Measurements from ENCODE around the gene TSPAN3.

The TSPAN3 gene

GRCh38 chr15:77002436-77002835 lies 68.5 kb downstream of the TSPAN3 start:
- no peak for DNase-seq

GRCh38 chr15:77001966-77002365 lies 68.9 kb downstream of the TSPAN3 start:
- no peak for DNase-seq

GRCh38 chr15:77001351-77001750 lies 69.6 kb downstream of the TSPAN3 start:
- DNase-seq: no peak

DNA sequence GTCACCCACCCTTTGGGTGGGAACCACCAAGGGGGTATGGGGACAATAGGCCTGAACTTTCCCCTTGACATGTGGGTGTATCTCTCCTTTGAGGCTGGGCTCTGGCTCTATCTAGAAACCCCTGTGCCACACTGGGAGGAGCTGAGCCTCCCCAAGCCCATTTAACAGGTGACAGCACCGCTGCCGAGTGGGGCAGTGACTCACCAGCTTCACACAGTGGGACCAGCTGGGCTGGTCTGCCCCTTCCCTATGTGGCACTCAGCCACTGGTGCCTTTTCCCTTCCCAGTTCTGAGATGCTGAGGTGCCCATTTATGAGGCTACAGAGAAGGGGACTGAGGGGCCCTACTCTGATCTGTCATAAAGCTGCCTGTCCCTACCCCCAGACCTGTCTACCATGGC lies 70.9 kb downstream of the TSPAN3 start:
- no peak for DNase-seq

- no peak for DNase-seq
Measured at GRCh38 chr15:76998663-76999285, 72.1 kb downstream of the TSPAN3 start.

- DNase-seq: no peak
Measured at GRCh38 chr15:76996526-76997401, 74.1 kb downstream of the TSPAN3 start.

DNA sequence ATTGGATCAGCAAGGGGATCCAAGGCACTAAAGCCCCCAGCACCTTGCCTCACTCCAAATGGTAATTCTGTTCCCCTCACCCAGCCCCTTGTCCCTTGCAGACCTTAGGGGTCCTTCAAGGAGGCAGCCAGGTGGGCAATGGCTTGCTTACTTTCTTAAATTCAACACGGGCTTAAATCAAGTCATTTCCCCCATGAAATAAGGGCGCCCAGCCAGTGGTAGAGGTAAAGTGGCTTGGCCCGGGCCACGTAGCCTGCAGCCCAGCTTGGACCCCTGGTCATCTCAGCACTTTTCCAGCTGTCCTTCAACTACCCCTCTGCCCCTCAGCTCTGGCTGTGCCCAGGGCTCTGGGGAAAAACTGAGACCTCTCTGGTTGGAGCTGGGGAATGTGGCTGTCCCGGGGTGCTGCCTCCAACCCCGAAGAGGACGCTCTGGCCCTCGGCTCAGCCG lies 74.8 kb downstream of the TSPAN3 start:
- no peak for DNase-seq

DNA sequence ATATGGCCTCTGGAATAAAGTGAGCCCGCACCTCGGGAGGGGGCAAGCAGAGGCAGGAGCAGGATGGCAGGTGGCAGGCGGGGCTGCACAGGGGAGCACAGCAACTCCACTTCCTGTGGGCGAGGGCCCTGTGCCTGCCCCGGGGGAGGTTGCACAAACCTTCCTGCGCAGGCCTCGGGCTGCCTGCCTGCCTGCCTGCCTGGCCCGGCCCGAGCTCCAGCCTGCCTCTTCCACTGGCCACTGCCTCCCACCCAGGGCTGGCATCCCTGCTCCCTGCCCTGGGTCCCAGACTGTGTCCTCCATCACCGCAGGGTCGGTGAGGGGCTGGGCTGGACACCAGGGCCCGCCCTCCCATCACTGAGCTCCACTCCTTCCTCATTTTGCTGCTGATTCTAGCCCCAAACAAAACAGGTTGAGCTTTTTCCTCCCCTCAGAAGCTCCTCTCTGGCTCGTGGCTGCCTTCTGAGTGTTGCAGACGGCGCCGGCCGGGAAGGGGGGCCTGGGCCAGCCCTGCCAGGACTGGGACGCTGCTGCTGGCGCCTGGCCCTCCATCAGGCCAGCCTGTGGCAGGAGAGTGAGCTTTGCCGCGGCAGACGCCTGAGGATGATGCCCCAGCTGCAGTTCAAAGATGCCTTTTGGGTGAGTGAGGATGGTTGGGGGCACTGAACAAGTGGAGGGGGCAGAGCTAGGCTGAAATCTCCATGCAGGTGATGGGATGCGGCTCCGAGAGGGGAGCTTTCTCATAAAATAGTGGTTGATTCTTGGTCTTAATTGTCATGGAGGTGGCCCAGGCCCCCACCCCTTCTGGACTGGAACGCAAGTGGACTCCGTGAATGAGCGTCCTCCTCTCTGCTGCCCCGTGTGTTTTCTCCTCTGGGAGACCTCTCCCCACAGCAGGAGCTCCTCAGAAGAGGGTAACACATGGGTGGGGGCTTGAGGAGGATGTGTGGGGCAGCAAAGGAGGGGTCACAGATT lies 75.7 kb downstream of the TSPAN3 start, which contains the start of gene PSTPIP1:
TSS of gene PSTPIP1 (plus strand) at position 156 of the 975 bp plus-strand sequence. CDS start at position 604, 448 bp downstream.
- DNase-seq: no peak

- no peak for DNase-seq
Measured at GRCh38 chr15:76994496-76994895, 76.4 kb downstream of the TSPAN3 start.

GRCh38 chr15:76994001-76994400 lies 76.9 kb downstream of the TSPAN3 start:
- no peak for DNase-seq

- no peak for DNase-seq
Measured at GRCh38 chr15:76993114-76993725, 77.7 kb downstream of the TSPAN3 start.

DNA sequence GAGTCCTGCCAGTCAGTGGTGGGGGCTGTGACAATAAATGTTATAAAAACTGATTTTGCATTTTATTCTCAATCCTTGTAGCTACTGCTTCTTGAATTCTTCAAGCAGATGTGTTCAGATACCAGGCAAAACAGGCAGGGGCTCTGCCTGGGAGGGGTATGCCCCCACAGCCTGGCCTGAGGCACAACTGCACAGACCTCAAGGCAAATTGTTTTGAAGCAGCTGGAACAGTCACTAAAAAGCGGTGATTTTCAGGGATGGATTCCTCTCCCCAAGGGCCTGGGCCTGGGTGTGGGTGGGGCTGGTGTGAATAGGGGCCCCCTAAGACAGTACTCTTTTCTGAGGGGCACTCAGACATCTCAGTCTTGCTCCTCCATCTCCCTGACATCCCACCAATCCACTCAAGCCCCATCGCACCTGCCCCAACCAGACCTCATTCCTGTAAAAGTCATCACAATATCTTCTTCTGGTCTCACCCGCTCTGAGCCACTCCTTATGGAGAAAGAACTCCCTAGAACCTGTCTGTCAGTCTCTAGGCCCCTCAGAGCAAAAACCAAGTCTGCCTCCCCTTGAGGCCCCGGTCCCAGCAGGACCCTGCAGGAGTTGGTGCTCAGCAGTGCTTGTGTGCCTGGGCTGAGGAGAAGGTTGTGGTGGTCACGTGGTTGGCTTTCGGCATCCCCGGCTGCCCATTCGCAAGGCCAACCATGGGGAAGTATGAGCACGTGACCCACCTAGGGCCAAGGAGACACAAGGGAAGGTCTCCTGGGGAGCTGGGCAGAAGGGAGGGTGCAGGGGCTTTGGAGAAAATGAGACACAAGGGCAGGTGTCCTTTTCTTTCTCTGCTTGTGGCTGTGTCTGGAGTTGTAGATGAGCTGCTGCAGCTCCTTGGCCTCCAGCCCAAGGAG lies 78.9 kb downstream of the TSPAN3 start:
- DNase-seq: no peak
